ENCODE measurements around the gene STRADA.

DNA sequence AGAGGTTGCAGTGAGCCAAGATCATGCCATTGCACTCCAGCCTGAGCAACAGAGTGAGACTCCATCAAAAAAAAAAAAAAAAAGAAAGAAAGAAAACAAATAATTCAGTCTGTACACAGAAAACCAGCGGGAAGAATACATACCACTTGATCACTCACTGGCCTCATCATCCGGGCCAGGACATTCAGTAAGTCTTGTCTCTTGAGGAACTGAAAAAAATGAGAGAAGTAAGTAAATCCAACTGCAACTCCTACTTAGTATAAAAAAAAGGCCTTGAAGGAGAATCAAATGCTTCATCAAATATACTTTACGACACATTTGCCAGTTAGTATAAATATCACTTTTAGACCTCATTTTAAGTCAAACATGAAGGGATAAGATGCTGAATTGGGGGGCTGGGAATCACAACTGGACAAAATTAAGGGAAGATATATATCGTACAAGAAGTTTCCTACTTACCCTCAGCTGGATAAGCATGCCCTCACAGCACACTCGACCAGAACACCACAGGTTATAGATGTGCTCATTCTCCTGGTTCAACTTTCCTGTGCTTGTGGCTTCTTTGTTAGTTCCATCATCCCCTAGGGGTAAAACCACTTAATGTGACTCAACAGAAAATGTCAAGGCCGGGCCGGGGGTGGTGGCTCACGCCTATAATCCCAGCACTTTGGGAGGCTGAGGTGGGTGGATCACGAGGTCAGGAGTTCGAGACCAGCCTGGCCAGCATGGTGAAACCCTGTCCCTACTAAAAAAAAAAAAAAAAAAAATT, 19.4 kb upstream of the STRADA start:
- TF ChIP-seq POLR2A (IDR thresholded peaks at IDR 0.05; ENCODE audit: low read depth, low read length): no peak
- TF ChIP-seq POLR2AphosphoS5 (IDR thresholded peaks at IDR 0.05; ENCODE audit: insufficient read depth, low read depth, low read length): no peak
- TF ChIP-seq, protein P1, sequence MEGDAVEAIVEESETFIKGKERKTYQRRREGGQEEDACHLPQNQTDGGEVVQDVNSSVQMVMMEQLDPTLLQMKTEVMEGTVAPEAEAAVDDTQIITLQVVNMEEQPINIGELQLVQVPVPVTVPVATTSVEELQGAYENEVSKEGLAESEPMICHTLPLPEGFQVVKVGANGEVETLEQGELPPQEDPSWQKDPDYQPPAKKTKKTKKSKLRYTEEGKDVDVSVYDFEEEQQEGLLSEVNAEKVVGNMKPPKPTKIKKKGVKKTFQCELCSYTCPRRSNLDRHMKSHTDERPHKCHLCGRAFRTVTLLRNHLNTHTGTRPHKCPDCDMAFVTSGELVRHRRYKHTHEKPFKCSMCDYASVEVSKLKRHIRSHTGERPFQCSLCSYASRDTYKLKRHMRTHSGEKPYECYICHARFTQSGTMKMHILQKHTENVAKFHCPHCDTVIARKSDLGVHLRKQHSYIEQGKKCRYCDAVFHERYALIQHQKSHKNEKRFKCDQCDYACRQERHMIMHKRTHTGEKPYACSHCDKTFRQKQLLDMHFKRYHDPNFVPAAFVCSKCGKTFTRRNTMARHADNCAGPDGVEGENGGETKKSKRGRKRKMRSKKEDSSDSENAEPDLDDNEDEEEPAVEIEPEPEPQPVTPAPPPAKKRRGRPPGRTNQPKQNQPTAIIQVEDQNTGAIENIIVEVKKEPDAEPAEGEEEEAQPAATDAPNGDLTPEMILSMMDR (IDR thresholded peaks at IDR 0.05; ENCODE audit: extremely low read depth in 1 of 2, insufficient read depth in 1 of 2, low read depth in 1 of 2, low read length in 2 of 2): no peak
- no peak for TF ChIP-seq EZH2 (IDR thresholded peaks at IDR 0.05; ENCODE audit: borderline replicate concordance, low read depth, low read length, severe bottlenecking)
- TF ChIP-seq MYC (IDR thresholded peaks at IDR 0.05; ENCODE audit: low read depth, low read length): no peak
- TF ChIP-seq, protein P2, sequence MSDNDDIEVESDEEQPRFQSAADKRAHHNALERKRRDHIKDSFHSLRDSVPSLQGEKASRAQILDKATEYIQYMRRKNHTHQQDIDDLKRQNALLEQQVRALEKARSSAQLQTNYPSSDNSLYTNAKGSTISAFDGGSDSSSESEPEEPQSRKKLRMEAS (IDR thresholded peaks at IDR 0.05; ENCODE audit: insufficient read depth, insufficient read length): no peak
- TF ChIP-seq JUN (IDR thresholded peaks at IDR 0.05; ENCODE audit: borderline replicate concordance, insufficient read depth, insufficient read length, low read depth): no peak

Data from endothelial cell of umbilical vein (primary cell).